GM10248 (cell line): Measurements from ENCODE around the gene SPECC1L.

ENCODE experiments used
- CTCF ChIA-PET: fragments of 300-600 bp; sonication (Branson Sonifier 250); formaldehyde crosslinking; extraction: SDS; loops from one replicate; lab custom pipeline; 2021; ENCODE audit warnings: antibody characterized with exemption; lab: Yijun Ruan, JAX
- POLR2A ChIA-PET: fragments of 350-650 bp; sonication (Branson Sonifier 250); formaldehyde crosslinking; extraction: SDS; loops from one replicate; lab custom pipeline; 2020; ENCODE audit warnings: antibody characterized with exemption; lab: Yijun Ruan, JAX
- DNase-seq: peaks from one replicate; pipeline ENCODE4 v3.0.0; 2012; ENCODE audit errors: extremely low spot score
- CTCF ChIP-seq: IDR thresholded peaks from 2 replicates; pipeline ENCODE4 v1.5.1; 2012; ENCODE audit warnings: mild to moderate bottlenecking, low read depth; ENCODE audit errors: extremely low read depth, missing control alignments, control extremely low read depth

Gene SPECC1L

GRCh38 chr22:24405631-24406321 is 135.1 kb downstream of the SPECC1L start:
- POLR2A ChIA-PET, result interaction anchor here (0.7 kb wide), 1 partner anchor 64 kb away, joined by 3 read pairs; no protein-coding TSS in a partner anchor
- DNase-seq, result no peak
- TF ChIP-seq CTCF, result no peak
- CTCF ChIA-PET, result interaction anchor here (0.6 to 2.7 kb wide), 5 partner anchors 10 to 121 kb away, joined by 3 to 18 read pairs (median 3); no protein-coding TSS in a partner anchor

DNA sequence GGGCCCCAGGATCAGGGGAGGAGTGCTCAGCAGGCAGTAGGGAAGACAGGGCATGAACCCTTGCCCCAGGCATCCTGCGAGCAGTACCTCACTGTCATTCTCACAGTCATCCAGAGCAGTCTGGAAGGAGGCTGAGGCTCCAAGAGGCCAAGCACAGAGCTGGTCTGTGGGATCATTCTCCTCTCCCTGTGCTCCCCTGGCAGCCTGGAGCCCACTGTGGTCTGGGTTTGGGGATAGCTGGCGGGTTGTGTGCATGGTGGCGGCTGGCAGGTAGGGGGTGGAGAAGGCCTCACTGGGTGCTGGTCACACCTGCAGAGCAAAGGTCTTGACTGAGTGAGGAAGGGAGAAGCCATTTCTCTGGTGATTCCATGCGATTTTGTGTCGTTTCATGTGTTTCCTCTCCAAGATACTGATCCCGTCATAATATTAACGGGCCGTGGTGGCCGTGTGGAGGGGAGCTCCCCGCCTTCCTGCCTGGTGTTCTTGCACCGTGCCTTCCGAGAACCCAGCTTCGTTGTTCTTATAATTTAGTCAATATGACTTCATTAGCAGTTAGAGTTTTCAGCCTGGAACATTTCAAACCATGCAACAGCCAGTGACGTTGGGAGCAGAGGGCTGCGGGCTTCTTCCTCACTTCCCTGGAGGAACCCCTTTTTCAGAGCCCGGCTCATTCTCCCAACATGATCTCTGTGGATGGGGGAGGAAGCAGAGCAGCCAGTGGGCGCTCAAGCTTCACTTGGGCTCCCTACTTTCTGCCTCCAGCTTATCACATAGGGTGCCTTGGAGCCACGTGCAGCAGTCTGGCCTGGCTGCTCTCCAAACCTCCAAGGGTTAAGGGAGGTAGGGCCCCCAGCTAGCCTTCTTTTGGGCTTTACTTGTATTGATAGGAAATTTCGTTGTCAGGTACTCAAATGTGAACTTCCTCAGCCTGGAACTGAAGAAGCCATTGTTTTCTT is 136.0 kb downstream of the SPECC1L start:
- ChIA-PET CTCF (interaction anchor here (0.6 to 2.7 kb wide), 9 partner anchors 9 to 120 kb away, joined by 3 to 18 read pairs (median 4); no protein-coding TSS in a partner anchor), POLR2A (no interaction called here)
- TF ChIP-seq CTCF, result no peak
- DNase-seq, result no peak

GRCh38 chr22:24407278-24407665 is 136.6 kb downstream of the SPECC1L start:
- no peak for DNase-seq
- ChIA-PET POLR2A (no interaction called here), CTCF (interaction anchor here (1.0 to 2.7 kb wide), 6 partner anchors 11 to 95 kb away, joined by 3 to 18 read pairs (median 5); no protein-coding TSS in a partner anchor)
- TF ChIP-seq CTCF, result no peak

DNA sequence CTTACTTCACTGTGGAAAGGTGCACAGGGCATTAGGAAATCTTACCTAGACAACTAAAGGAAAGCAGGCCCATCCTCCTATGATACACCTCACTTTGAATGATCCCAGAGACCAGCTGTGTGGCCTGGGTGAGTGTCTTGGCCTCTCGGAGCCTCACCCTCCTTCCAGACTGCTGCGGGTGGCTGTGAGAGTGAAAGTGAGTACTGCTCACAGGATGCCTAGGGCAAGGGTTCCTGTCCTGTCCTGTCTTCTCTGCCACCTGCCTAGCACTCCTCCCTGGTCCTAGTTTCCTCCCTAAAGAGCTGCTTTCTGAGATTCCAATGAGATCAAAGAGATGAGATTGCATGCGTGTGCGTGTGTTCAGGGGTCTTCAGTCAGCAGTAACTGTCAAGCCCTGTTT is 137.3 kb downstream of the SPECC1L start:
- no peak for TF ChIP-seq CTCF
- CTCF ChIA-PET, result interaction anchor here (1.1 to 2.7 kb wide), 2 partner anchors 15 to 84 kb away, joined by 4 to 18 read pairs; no protein-coding TSS in a partner anchor
- POLR2A ChIA-PET, result no interaction called here
- DNase-seq, result no peak

DNA sequence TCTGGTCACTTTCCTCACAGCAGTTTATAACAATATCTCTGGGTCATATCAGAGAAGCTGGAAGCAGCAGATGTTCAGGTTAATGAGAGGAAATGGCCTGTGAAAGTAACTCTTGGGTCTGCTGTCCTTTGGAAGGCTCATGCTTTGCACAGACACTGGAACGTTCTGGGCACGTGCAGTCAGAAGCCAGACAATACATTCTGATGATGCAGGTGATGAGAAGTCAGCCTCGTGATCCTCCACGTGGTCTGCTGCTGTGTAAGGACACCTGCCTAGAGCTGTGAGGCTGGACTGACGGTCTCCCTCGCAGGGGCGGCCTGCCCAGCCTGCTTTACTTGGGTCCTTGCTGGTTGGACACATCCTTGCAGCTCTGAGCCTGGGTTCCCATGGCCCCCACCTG is 138.0 kb downstream of the SPECC1L start:
- DNase-seq, result no peak
- POLR2A ChIA-PET, result no interaction called here
- no peak for TF ChIP-seq CTCF
- CTCF ChIA-PET, result interaction anchor here (0.7 to 1.5 kb wide), 4 partner anchors 8 to 117 kb away, joined by 3 to 6 read pairs (median 4); no protein-coding TSS in a partner anchor

DNA sequence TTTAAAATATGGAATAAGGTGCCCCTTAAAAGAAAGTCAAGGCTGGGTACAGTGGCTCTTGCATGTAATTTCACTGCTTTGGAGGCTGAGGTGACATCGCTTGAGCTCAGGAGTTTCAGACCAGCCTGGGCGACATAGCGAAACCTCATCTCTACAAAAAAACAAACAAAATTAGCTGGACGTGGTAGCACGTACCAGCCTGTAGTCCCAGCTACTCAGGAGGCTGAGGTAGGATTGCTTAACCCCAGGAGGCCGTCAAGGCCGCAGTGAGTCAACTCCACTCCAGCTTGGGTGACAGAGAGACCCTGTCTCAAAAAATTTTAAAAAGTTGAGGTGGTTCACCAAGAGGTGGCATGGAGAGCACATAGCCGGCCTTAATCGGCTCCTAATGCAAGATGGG is 139.1 kb downstream of the SPECC1L start:
- POLR2A ChIA-PET, result no interaction called here
- no peak for TF ChIP-seq CTCF
- no peak for DNase-seq
- CTCF ChIA-PET, result interaction anchor here (0.9 to 1.5 kb wide), 6 partner anchors 9 to 27 kb away, joined by 3 to 6 read pairs (median 4); no protein-coding TSS in a partner anchor
